ENCODE measurements around the gene REEP1.
"Not testable (repeated sequence)": the region's sequence is repeated elsewhere in the genome, so short reads cannot be mapped to it uniquely, and the experiment has no call there.

Gene REEP1

DNA sequence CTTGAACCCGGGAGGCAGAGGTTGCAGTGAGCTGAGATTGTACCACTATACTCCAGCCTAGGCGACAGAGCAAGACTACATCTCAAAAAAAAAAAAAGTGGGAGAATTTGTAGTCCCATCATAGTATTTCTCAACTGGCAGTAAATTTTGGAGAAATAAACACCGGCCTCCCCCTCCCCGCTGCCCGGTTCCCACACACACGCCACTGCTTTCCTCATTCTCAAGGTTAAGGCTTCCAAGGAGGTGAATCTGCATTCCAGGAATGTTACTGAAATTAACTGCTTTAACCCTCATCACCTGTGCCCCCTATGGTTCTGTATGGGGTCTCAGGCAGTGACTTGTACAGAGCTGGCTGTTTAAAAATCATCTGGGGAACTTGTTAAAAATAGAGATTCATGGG, 88.2 kb downstream of the REEP1 start:
- TF ChIP-seq ZNF510 (tag by site-specific recombination; IDR thresholded peaks at IDR 0.05; ENCODE audit: insufficient replicate concordance) = no peak
- TF ChIP-seq, protein P1, sequence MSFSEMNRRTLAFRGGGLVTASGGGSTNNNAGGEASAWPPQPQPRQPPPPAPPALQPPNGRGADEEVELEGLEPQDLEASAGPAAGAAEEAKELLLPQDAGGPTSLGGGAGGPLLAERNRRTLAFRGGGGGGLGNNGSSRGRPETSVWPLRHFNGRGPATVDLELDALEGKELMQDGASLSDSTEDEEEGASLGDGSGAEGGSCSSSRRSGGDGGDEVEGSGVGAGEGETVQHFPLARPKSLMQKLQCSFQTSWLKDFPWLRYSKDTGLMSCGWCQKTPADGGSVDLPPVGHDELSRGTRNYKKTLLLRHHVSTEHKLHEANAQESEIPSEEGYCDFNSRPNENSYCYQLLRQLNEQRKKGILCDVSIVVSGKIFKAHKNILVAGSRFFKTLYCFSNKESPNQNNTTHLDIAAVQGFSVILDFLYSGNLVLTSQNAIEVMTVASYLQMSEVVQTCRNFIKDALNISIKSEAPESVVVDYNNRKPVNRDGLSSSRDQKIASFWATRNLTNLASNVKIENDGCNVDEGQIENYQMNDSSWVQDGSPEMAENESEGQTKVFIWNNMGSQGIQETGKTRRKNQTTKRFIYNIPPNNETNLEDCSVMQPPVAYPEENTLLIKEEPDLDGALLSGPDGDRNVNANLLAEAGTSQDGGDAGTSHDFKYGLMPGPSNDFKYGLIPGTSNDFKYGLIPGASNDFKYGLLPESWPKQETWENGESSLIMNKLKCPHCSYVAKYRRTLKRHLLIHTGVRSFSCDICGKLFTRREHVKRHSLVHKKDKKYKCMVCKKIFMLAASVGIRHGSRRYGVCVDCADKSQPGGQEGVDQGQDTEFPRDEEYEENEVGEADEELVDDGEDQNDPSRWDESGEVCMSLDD (tag by site-specific recombination; IDR thresholded peaks at IDR 0.05) = no peak
- TF ChIP-seq, protein P2, sequence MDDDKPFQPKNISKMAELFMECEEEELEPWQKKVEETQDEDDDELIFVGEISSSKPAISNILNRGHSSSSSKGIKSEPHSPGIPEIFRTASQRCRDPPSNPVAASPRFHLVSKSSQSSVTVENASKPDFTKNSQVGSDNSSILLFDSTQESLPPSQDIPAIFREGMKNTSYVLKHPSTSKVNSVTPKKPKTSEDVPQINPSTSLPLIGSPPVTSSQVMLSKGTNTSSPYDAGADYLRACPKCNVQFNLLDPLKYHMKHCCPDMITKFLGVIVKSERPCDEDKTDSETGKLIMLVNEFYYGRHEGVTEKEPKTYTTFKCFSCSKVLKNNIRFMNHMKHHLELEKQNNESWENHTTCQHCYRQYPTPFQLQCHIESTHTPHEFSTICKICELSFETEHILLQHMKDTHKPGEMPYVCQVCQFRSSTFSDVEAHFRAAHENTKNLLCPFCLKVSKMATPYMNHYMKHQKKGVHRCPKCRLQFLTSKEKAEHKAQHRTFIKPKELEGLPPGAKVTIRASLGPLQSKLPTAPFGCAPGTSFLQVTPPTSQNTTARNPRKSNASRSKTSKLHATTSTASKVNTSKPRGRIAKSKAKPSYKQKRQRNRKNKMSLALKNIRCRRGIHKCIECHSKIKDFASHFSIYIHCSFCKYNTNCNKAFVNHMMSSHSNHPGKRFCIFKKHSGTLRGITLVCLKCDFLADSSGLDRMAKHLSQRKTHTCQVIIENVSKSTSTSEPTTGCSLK (tag by site-specific recombination; IDR thresholded peaks at IDR 0.05) = no peak
- POLR2A ChIA-PET = no interaction called here
- H3K36me3 ChIP-seq (ENCODE audit: control insufficient read depth in 2 of 2, insufficient read depth in 1 of 2, low read length in 2 of 2) = no peaks in the 10 kb centered on the region
- CTCF ChIA-PET = interaction anchor here (0.7 to 1.5 kb wide), 2 partner anchors 28 to 82 kb away, joined by 4 to 5 read pairs; no protein-coding TSS in a partner anchor
- no peaks in the 10 kb centered on the region for H3K9me3 ChIP-seq (ENCODE audit: control insufficient read depth, insufficient read depth, low read depth, low read length)
- no peaks in the 10 kb centered on the region for H3K4me1 ChIP-seq (ENCODE audit: control insufficient read depth, insufficient read depth, low read length)
- no peak overlapping the region for H3K4me3 ChIP-seq (ENCODE audit: low read depth, low read length)
- H3K27ac ChIP-seq (ENCODE audit: extremely low read depth, low read depth, low read length) = no peak overlapping the region

DNA sequence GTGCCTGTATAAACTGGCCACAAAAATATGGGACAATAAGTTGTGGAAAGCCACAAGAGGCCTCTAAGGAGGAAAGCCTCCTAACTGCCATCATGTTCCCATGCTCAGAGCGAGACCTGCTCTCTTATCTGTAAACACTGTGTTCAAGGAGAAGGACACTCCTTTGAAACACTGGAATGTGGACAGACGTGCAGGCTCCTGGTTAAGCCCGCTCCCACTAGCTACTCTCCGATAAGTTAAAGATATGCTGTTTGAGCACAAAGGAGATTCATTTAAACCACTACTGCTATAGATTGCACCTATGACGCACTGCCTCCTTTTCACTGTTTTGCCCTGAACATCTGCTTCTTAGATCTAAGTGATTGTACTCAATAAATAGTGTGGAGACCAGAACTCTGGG, 92.2 kb downstream of the REEP1 start:
- POLR2A ChIA-PET; H3K4me3 ChIP-seq (ENCODE audit: low read depth, low read length); H3K27ac ChIP-seq (ENCODE audit: extremely low read depth, low read depth, low read length); H3K4me1 ChIP-seq (ENCODE audit: control insufficient read depth, insufficient read depth, low read length); H3K9me3 ChIP-seq (ENCODE audit: control insufficient read depth, insufficient read depth, low read depth, low read length); H3K36me3 ChIP-seq (ENCODE audit: control insufficient read depth in 2 of 2, insufficient read depth in 1 of 2, low read length in 2 of 2): not testable (repeated sequence)
- CTCF ChIA-PET = interaction anchor here (2.5 kb wide), 1 partner anchor 23 kb away, joined by 12 read pairs; no protein-coding TSS in a partner anchor

DNA sequence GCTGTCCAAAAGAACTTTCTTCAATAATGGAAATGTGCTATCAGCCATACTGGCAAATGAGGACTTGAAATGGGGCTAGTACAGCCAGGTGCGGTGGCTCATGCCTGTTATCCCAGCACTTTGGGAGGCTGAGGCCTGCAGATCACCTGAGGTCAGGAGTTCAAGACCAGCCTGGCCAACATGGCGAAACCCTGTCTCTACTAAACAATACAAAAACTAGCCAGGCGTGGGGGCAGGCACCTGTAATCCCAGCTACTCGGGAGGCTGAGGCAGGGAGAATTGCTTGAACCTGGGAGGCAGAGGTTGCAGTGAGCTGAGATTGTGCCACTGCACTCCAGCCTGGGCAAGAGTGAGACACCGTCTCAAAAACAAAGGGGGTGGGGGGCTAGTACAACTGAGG, 92.6 kb downstream of the REEP1 start:
- H3K36me3 ChIP-seq (ENCODE audit: control insufficient read depth in 2 of 2, insufficient read depth in 1 of 2, low read length in 2 of 2); H3K9me3 ChIP-seq (ENCODE audit: control insufficient read depth, insufficient read depth, low read depth, low read length); POLR2A ChIA-PET; H3K4me3 ChIP-seq (ENCODE audit: low read depth, low read length); H3K27ac ChIP-seq (ENCODE audit: extremely low read depth, low read depth, low read length); H3K4me1 ChIP-seq (ENCODE audit: control insufficient read depth, insufficient read depth, low read length): not testable (repeated sequence)
- CTCF ChIA-PET = interaction anchor here (2.5 kb wide), 1 partner anchor 23 kb away, joined by 12 read pairs; no protein-coding TSS in a partner anchor

DNA sequence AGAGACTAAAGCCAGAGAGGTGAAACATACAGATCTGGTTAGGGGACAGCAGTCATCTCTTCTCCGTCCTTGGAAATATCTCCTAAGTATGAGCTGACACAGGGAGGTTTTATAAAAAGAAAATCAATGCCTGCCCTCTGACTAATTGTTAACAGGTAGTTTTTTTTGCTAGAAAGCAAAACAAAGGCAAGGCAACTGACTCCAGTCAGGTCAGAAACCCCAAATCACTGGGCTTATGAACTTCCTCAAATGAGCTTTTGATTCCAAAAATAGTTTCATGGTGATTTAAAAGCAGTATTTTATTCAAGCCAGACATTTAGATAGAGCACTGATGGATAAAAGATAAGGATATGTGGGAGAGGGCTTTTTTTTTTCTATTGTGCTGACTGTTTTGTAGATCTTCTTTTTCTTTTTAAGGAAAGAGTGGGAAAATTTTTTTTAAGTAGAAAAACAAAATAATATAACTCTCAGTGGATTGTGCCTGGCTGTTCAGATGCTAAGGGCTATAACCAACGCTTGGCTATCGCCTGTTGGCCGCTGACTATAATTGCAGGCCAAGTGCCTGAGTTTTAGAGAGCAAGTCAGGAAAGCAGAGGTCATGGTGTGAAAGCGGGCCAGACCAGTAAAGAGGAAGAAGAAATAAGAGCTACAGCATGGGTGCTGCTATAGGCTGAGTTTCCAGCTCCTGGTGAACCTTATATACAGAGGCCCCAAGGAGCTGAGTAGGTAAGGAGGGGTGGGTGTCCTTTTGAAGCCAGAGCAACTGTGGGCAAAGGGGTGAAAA, 93.3 kb downstream of the REEP1 start:
- H3K4me3 ChIP-seq (ENCODE audit: low read depth, low read length) = no peak overlapping the region
- POLR2A ChIA-PET = no interaction called here
- no peaks in the 10 kb centered on the region for H3K4me1 ChIP-seq (ENCODE audit: control insufficient read depth, insufficient read depth, low read length)
- TF ChIP-seq ZNF350 (tag by site-specific recombination; IDR thresholded peaks at IDR 0.05) (no peak), ZNF214 (tag by site-specific recombination; IDR thresholded peaks at IDR 0.05; ENCODE audit: borderline replicate concordance) (no peak), ZNF530 (tag by site-specific recombination; IDR thresholded peaks at IDR 0.05; ENCODE audit: low read depth) (no peak)
- TF ChIP-seq, protein P3, sequence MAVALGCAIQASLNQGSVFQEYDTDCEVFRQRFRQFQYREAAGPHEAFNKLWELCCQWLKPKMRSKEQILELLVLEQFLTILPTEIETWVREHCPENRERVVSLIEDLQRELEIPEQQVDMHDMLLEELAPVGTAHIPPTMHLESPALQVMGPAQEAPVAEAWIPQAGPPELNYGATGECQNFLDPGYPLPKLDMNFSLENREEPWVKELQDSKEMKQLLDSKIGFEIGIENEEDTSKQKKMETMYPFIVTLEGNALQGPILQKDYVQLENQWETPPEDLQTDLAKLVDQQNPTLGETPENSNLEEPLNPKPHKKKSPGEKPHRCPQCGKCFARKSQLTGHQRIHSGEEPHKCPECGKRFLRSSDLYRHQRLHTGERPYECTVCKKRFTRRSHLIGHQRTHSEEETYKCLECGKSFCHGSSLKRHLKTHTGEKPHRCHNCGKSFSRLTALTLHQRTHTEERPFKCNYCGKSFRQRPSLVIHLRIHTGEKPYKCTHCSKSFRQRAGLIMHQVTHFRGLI (tag by site-specific recombination; IDR thresholded peaks at IDR 0.05) = no peak
- H3K9me3 ChIP-seq (ENCODE audit: control insufficient read depth, insufficient read depth, low read depth, low read length) = no peaks in the 10 kb centered on the region
- H3K36me3 ChIP-seq (ENCODE audit: control insufficient read depth in 2 of 2, insufficient read depth in 1 of 2, low read length in 2 of 2) = no peaks in the 10 kb centered on the region
- H3K27ac ChIP-seq (ENCODE audit: extremely low read depth, low read depth, low read length) = no peak overlapping the region
- CTCF ChIA-PET = interaction anchor here (2.5 kb wide), 1 partner anchor 22 kb away, joined by 12 read pairs; no protein-coding TSS in a partner anchor

Measured in HEK293 (cell line).